ENCODE results near the gene OR9Q1.

GRCh38 chr11:58188770-58189169, 165.1 kb downstream of the OR9Q1 start, which contains the start of gene OR9Q2:
- TF ChIP-seq CTCF (IDR thresholded peaks at IDR 0.05) = no peak
- no peak for TF ChIP-seq POLR2AphosphoS5 (IDR thresholded peaks at IDR 0.05)
